ENCODE measurements around the gene LRRC45.

Gene LRRC45

GRCh38 chr17:82007228-82007494, 15.9 kb upstream of the LRRC45 start:
- DNase-seq (ENCODE audit: low read depth, low spot score), result no peak

- DNase-seq (ENCODE audit: low read depth, low spot score), result peak; percentile 75
Measured at GRCh38 chr17:82007495-82008257, 15.4 kb upstream of the LRRC45 start.

- DNase-seq (ENCODE audit: low read depth, low spot score), result no peak
Measured at GRCh38 chr17:82008258-82008940, 14.7 kb upstream of the LRRC45 start.

- no peak for DNase-seq (ENCODE audit: low read depth, low spot score)
Measured at GRCh38 chr17:82008941-82009405, 14.1 kb upstream of the LRRC45 start.

GRCh38 chr17:82009413-82009812, 13.7 kb upstream of the LRRC45 start:
- no peak for DNase-seq (ENCODE audit: low read depth, low spot score)

- no peak for DNase-seq (ENCODE audit: low read depth, low spot score)
Measured at GRCh38 chr17:82010575-82011525, 12.3 kb upstream of the LRRC45 start.

- DNase-seq (ENCODE audit: low read depth, low spot score), result no peak
Measured at GRCh38 chr17:82011617-82012187, 11.4 kb upstream of the LRRC45 start.

- DNase-seq (ENCODE audit: low read depth, low spot score), result no peak
Measured at GRCh38 chr17:82012261-82012639, 10.9 kb upstream of the LRRC45 start.

GRCh38 chr17:82012640-82013295, 10.3 kb upstream of the LRRC45 start:
- peak; percentile 76 for DNase-seq (ENCODE audit: low read depth, low spot score)

GRCh38 chr17:82013341-82013740, 9.8 kb upstream of the LRRC45 start:
- DNase-seq (ENCODE audit: low read depth, low spot score), result peak; percentile 69

GRCh38 chr17:82013772-82014321, 9.3 kb upstream of the LRRC45 start:
- no peak for DNase-seq (ENCODE audit: low read depth, low spot score)

- no peak for DNase-seq (ENCODE audit: low read depth, low spot score)
Measured at GRCh38 chr17:82014432-82014831, 8.7 kb upstream of the LRRC45 start.

- no peak for DNase-seq (ENCODE audit: low read depth, low spot score)
Measured at GRCh38 chr17:82014971-82015310, 8.2 kb upstream of the LRRC45 start.

- no peak for DNase-seq (ENCODE audit: low read depth, low spot score)
Measured at GRCh38 chr17:82015311-82015971, 7.7 kb upstream of the LRRC45 start.

- DNase-seq (ENCODE audit: low read depth, low spot score), result no peak
Measured at GRCh38 chr17:82016061-82016874, 6.8 kb upstream of the LRRC45 start.

- DNase-seq (ENCODE audit: low read depth, low spot score), result no peak
Measured at GRCh38 chr17:82016875-82017459, 6.1 kb upstream of the LRRC45 start.

GRCh38 chr17:82017612-82018151, 5.4 kb upstream of the LRRC45 start:
- no peak for DNase-seq (ENCODE audit: low read depth, low spot score)

GRCh38 chr17:82018152-82018988, 4.7 kb upstream of the LRRC45 start:
- DNase-seq (ENCODE audit: low read depth, low spot score), result no peak
